ENCODE results near the gene PARD6A. TPM values are rescaled to one million over a fixed set of nuclear protein-coding genes. Genes with fewer than 3 reads are reported as not detected.
A peak's percentile ranks its signal among the peaks of the same experiment; 100 is the strongest.

The PARD6A gene
- total and polyA plus RNA-seq, 3 experiments from 2014 or later, result 14.7 to 18.3 (median 16.7) TPM

DNA sequence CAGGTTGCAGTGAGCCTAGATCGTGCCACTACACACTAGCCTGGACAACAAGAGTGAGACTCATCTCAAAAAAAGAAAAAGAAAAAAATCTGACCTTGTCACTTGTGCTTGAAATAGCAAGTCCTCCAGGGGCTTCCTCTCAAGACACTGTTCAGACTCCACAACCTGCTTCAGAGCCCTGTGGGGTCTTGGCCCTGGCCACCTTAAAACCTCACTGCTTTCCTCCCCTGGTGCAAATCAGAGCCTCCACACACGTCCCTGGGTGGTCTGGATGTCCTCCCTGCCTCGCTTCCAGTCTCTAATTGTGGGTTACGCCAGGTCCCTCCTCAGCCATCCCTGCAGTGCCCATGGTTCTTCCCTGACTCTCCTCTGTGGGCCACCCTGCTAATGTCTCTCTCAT, 5.4 kb upstream of the PARD6A start:
- H3K4me3 Mint-ChIP-seq, result peak overlapping the region in 2 of 7 donors; percentile 7 to 73
- peak overlapping the region in 4 of 8 donors; percentile 16 to 91 (median 42) for H3K27ac Mint-ChIP-seq

DNA sequence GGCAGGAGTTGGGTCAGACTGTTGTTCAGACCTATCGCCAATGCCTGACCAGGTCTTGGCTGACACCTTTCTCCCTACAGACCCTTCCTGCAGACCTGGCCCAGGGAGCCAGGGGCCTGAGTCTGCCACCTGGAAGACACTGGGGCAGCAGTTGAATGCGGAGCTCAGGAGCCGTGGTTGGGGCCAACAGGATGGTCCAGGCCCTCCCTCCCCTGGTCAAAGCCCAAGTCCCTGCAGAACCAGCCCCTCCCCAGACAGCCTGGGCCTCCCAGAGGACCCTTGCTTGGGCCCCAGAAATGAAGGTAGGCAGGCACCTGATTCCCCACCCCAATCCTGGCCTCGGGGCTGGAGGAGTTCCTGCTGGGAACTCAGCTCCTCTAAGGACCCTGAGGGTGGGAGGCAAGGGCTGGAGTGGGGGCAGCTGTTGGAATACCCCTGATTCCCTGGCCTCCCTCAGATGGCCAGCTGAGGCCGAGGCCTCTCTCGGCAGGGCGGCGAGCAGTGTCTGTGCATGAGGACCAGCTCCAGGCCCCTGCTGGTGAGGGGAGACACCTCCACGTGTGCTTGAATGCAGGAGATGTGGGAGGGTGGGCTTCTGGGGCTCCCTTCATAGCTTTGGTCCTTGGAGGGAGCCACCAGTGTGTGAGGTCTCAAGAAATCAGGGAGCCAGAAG, 4.3 kb upstream of the PARD6A start:
- H3K9me3 Mint-ChIP-seq, result no peaks in the 10 kb centered on the region
- peaks cover 0 to 3% of the 10 kb centered on the region in 2 donors for H3K27me3 Mint-ChIP-seq
- ChIA-PET POLR2A (no interaction called here), CTCF (interaction anchor here (0.9 to 1.7 kb wide), 2 partner anchors 11 to 136 kb away, joined by 4 read pairs; partner anchors contain the start of gene CARMIL2)
- Histone ChIP-seq H3K27me3 (ENCODE audit: insufficient read depth, low read length, poor library complexity, severe bottlenecking) (no peaks in the 10 kb centered on the region), H3K27ac (ENCODE audit: low read depth, low read length) (no peak overlapping the region), H3K36me3 (ENCODE audit: insufficient read depth, low read length) (peaks cover 10% of the 10 kb centered on the region), H3K9me3 (ENCODE audit: low read length) (no peaks in the 10 kb centered on the region), H3K4me3 (ENCODE audit: low read length) (no peak overlapping the region), H3K4me1 (ENCODE audit: insufficient read depth, low read length) (peaks cover 20% of the 10 kb centered on the region)
- peaks cover 0 to 62% (median 2%) of the 10 kb centered on the region in 3 donors for H3K36me3 Mint-ChIP-seq
- no peak for DNase-seq
- H3K4me3 Mint-ChIP-seq, result peak overlapping the region in 5 of 7 donors; percentile 24 to 73 (median 37)
- H3K4me1 Mint-ChIP-seq, result peaks cover 14 to 28% (median 14%) of the 10 kb centered on the region in 3 donors
- H3K27ac Mint-ChIP-seq, result peak overlapping the region in 2 of 8 donors; percentile 22 to 91

More for the DNA sequence above, 5.4 kb upstream of the PARD6A start:
- POLR2A ChIA-PET, result no interaction called here
- peaks cover 2 to 69% (median 7%) of the 10 kb centered on the region in 3 donors for H3K36me3 Mint-ChIP-seq
- DNase-seq, result no peak
- H3K4me3 ChIP-seq (ENCODE audit: low read length), result no peak overlapping the region
- no peaks in the 10 kb centered on the region for H3K9me3 ChIP-seq (ENCODE audit: low read length)
- H3K27ac ChIP-seq (ENCODE audit: low read depth, low read length), result no peak overlapping the region
- no peaks in the 10 kb centered on the region for H3K27me3 ChIP-seq (ENCODE audit: insufficient read depth, low read length, poor library complexity, severe bottlenecking)
- H3K9me3 Mint-ChIP-seq, result no peaks in the 10 kb centered on the region
- H3K4me1 Mint-ChIP-seq, result peaks cover 13 to 27% (median 14%) of the 10 kb centered on the region in 3 donors
- peaks cover 10% of the 10 kb centered on the region for H3K36me3 ChIP-seq (ENCODE audit: insufficient read depth, low read length)
- H3K27me3 Mint-ChIP-seq, result no peaks in the 10 kb centered on the region
- CTCF ChIA-PET, result interaction anchor here (1.7 kb wide), 1 partner anchor 135 kb away, joined by 4 read pairs; no protein-coding TSS in a partner anchor
- H3K4me1 ChIP-seq (ENCODE audit: insufficient read depth, low read length), result peaks cover 14% of the 10 kb centered on the region

DNA sequence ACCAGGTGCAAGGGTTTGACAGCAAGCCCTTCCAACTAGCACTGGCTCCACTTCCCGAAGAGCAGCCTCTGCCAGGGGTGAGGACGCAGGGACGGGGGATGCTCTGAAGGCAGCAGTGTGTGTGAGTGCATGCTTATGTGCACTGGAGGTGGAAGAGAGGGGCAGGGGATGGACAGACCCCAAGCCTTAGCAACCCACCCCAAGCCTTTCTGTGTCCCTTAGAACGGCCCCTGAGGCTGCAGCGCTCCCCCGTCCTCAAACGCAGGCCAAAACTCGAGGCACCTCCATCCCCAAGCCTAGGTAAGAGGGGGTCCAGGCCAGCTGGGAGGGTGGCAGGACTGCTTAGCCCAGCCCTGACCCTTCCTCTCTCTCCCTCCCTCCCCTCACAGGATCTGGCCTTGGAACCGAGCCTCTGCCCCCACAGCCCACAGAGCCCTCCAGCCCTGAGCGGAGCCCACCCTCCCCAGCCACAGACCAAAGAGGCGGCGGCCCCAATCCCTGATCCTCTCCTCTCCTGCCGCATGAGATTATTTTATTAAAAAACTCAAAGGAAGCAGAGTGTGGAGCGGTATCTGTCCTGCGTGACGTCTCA, 3.6 kb upstream of the PARD6A start:
- no peaks in the 10 kb centered on the region for H3K27me3 ChIP-seq (ENCODE audit: insufficient read depth, low read length, poor library complexity, severe bottlenecking)
- H3K27ac ChIP-seq (ENCODE audit: low read depth, low read length), result no peak overlapping the region
- no peak overlapping the region for H3K4me3 ChIP-seq (ENCODE audit: low read length)
- Mint-ChIP-seq H3K27me3 (peaks cover 0 to 3% of the 10 kb centered on the region in 2 donors), H3K27ac (peak overlapping the region in 3 of 8 donors; percentile 22 to 65 (median 56)), H3K4me3 (peak overlapping the region in 5 of 7 donors; percentile 32 to 78 (median 40)), H3K9me3 (no peaks in the 10 kb centered on the region), H3K4me1 (peaks cover 14 to 32% (median 14%) of the 10 kb centered on the region in 3 donors), H3K36me3 (peaks cover 0 to 55% (median 0%) of the 10 kb centered on the region in 3 donors)
- no peaks in the 10 kb centered on the region for H3K9me3 ChIP-seq (ENCODE audit: low read length)
- H3K36me3 ChIP-seq (ENCODE audit: insufficient read depth, low read length), result peaks cover 4% of the 10 kb centered on the region
- ChIA-PET CTCF (interaction anchor here (0.9 to 4.0 kb wide), 5 partner anchors 12 to 137 kb away, joined by 3 to 34 read pairs (median 4); partner anchors contain the start of genes CARMIL2 and CTCF), POLR2A (interaction anchor here (1.5 kb wide), 1 partner anchor 11 kb away, joined by 8 read pairs; no protein-coding TSS in a partner anchor)
- DNase-seq, result no peak
- H3K4me1 ChIP-seq (ENCODE audit: insufficient read depth, low read length), result peaks cover 24% of the 10 kb centered on the region

DNA sequence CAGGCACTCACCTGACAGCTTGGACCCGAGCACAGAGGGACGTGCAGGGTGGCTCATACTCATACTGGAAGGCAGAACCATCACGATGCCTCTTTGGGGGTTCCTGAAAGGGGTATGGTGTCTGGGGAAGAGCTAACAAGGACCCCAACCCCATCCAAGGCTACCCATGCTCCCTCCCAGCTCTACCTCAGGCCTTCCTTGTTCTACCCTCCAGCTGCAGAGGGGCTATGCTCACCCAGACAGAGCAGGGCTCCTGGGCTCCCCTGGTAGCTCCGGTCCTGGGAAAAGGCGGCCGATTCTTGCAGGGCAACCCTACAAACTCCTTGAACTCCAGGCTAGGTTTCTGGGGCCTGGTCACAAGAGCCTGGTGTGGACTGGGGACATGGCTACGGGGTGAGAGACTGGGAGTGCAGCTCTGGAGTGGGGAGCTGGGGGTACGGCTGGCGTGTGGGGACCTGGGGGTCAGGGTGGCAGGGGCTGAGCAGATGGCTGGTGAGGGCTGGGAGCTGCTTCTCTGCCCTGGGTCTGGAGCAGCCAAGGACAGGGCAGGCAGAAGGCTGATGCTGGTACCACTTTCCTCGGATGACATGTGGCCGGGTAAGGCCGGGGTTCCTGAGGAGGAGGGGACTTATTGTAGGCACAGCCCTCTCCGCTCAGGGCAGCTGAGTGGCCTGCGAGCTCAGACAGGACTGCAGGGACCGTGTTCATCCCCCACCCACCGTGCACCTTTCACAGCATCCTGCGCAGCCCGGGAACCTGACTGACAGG, 2.8 kb upstream of the PARD6A start:
- Histone ChIP-seq H3K4me1 (ENCODE audit: insufficient read depth, low read length) (peaks cover 24% of the 10 kb centered on the region), H3K4me3 (ENCODE audit: low read length) (no peak overlapping the region), H3K27me3 (ENCODE audit: insufficient read depth, low read length, poor library complexity, severe bottlenecking) (no peaks in the 10 kb centered on the region), H3K27ac (ENCODE audit: low read depth, low read length) (no peak overlapping the region), H3K36me3 (ENCODE audit: insufficient read depth, low read length) (no peaks in the 10 kb centered on the region), H3K9me3 (ENCODE audit: low read length) (no peaks in the 10 kb centered on the region)
- POLR2A ChIA-PET, result interaction anchor here (0.6 to 1.5 kb wide), 4 partner anchors 12 to 149 kb away, joined by 3 to 8 read pairs (median 3); no protein-coding TSS in a partner anchor
- CTCF ChIA-PET, result interaction anchor here (1.0 to 4.4 kb wide), 6 partner anchors 10 to 137 kb away, joined by 3 to 34 read pairs (median 12); partner anchors contain the start of genes CARMIL2 and CTCF
- H3K36me3 Mint-ChIP-seq, result peaks cover 0 to 52% (median 0%) of the 10 kb centered on the region in 3 donors
- peaks cover 0 to 3% of the 10 kb centered on the region in 2 donors for H3K27me3 Mint-ChIP-seq
- H3K4me3 Mint-ChIP-seq, result peak overlapping the region; percentile 35 to 95 (median 94)
- no peak for DNase-seq
- H3K4me1 Mint-ChIP-seq, result peaks cover 14 to 32% (median 14%) of the 10 kb centered on the region in 3 donors
- H3K9me3 Mint-ChIP-seq, result no peaks in the 10 kb centered on the region
- H3K27ac Mint-ChIP-seq, result peak overlapping the region in 4 of 8 donors; percentile 42 to 99 (median 54)

- H3K9me3 ChIP-seq (ENCODE audit: low read length), result no peaks in the 10 kb centered on the region
- H3K27ac Mint-ChIP-seq, result peak overlapping the region; percentile 88 to 99 (median 96)
- H3K36me3 ChIP-seq (ENCODE audit: insufficient read depth, low read length), result no peaks in the 10 kb centered on the region
- ChIA-PET CTCF (interaction anchor here (0.7 to 4.4 kb wide), 7 partner anchors 8 to 165 kb away, joined by 3 to 34 read pairs (median 5); partner anchors contain the start of gene CARMIL2), POLR2A (interaction anchor here (0.5 to 0.9 kb wide), 4 partner anchors 112 to 150 kb away, joined by 3 read pairs; no protein-coding TSS in a partner anchor)
- H3K4me1 ChIP-seq (ENCODE audit: insufficient read depth, low read length), result peaks cover 24% of the 10 kb centered on the region
- H3K27me3 Mint-ChIP-seq, result peaks cover 0 to 3% of the 10 kb centered on the region in 2 donors
- H3K27ac ChIP-seq (ENCODE audit: low read depth, low read length), result peak overlapping the region; percentile 98
- no peaks in the 10 kb centered on the region for H3K27me3 ChIP-seq (ENCODE audit: insufficient read depth, low read length, poor library complexity, severe bottlenecking)
- H3K4me3 Mint-ChIP-seq, result peak overlapping the region; percentile 93 to 99 (median 94)
- H3K4me3 ChIP-seq (ENCODE audit: low read length), result peak overlapping the region; percentile 93
- no peaks in the 10 kb centered on the region for H3K9me3 Mint-ChIP-seq
- peaks cover 0 to 51% (median 0%) of the 10 kb centered on the region in 3 donors for H3K36me3 Mint-ChIP-seq
- no peak for DNase-seq
- H3K4me1 Mint-ChIP-seq, result peaks cover 14 to 33% (median 14%) of the 10 kb centered on the region in 3 donors
Observed at GRCh38 chr16:67658849-67659674, 1.7 kb upstream of the PARD6A start.

- Histone ChIP-seq H3K27ac (ENCODE audit: low read depth, low read length) (peak within 1 kb of the TSS; percentile 98), H3K36me3 (ENCODE audit: insufficient read depth, low read length) (no peaks in the 10 kb centered on the region), H3K4me1 (ENCODE audit: insufficient read depth, low read length) (peaks cover 24% of the 10 kb centered on the region), H3K27me3 (ENCODE audit: insufficient read depth, low read length, poor library complexity, severe bottlenecking) (no peaks in the 10 kb centered on the region), H3K9me3 (ENCODE audit: low read length) (no peaks in the 10 kb centered on the region), H3K4me3 (ENCODE audit: low read length) (peak within 1 kb of the TSS; percentile 93)
- ChIA-PET CTCF (interaction anchor here (0.6 to 4.4 kb wide), 9 partner anchors 9 to 179 kb away, joined by 3 to 34 read pairs (median 5); partner anchors contain the start of genes ATP6V0D1 and CARMIL2), POLR2A (interaction anchor here (0.6 to 2.6 kb wide), 8 partner anchors 13 to 179 kb away, joined by 3 to 24 read pairs (median 7); partner anchors contain the start of genes ATP6V0D1, CARMIL2, CTCF and RANBP10)
- H3K4me3 Mint-ChIP-seq, result peak within 1 kb of the TSS; percentile 93 to 99 (median 94)
- DNase-seq, result peak; percentile 88 to 95 (median 93)
- H3K36me3 Mint-ChIP-seq, result peaks cover 0 to 45% (median 0%) of the 10 kb centered on the region in 3 donors
- H3K27me3 Mint-ChIP-seq, result peaks cover 0 to 3% of the 10 kb centered on the region in 2 donors
- H3K27ac Mint-ChIP-seq, result peak within 1 kb of the TSS; percentile 94 to 99 (median 96)
- no peaks in the 10 kb centered on the region for H3K9me3 Mint-ChIP-seq
- peaks cover 14 to 36% (median 17%) of the 10 kb centered on the region in 3 donors for H3K4me1 Mint-ChIP-seq
Observed at GRCh38 chr16:67659675-67660563, 841 bp upstream of the PARD6A start, which contains the start of gene ACD. Gene ACD (minus strand): TSS chr16:67660260. CDS start chr16:67660220, 40 bp downstream.
